IPS-15b (cell line): ENCODE data around the gene LAIR1.

Experiments used
- H3K27me3 ChIP-seq: one replicate; pipeline ENCODE4 v1.6.1; 2013; ENCODE audit warnings: low read length; ENCODE audit not compliant: control insufficient read depth, insufficient read depth
- H3K36me3 ChIP-seq: one replicate; pipeline ENCODE4 v1.6.1; 2013; ENCODE audit warnings: low read length; ENCODE audit not compliant: control insufficient read depth, insufficient read depth
- H3K4me1 ChIP-seq: one replicate; pipeline ENCODE4 v1.6.1; 2013; ENCODE audit warnings: mild to moderate bottlenecking, low read length; ENCODE audit not compliant: control insufficient read depth, insufficient read depth
- H3K4me3 ChIP-seq: one replicate; pipeline ENCODE4 v1.5.1; 2013; ENCODE audit warnings: low read depth, low read length
- H3K9ac ChIP-seq: one replicate; pipeline ENCODE4 v1.6.1; 2013; ENCODE audit warnings: low read depth, mild to moderate bottlenecking, low read length
- H3K9me3 ChIP-seq: one replicate; pipeline ENCODE4 v1.6.1; 2013; ENCODE audit warnings: mild to moderate bottlenecking, low read length; ENCODE audit not compliant: control insufficient read depth, insufficient read depth

Gene LAIR1

DNA sequence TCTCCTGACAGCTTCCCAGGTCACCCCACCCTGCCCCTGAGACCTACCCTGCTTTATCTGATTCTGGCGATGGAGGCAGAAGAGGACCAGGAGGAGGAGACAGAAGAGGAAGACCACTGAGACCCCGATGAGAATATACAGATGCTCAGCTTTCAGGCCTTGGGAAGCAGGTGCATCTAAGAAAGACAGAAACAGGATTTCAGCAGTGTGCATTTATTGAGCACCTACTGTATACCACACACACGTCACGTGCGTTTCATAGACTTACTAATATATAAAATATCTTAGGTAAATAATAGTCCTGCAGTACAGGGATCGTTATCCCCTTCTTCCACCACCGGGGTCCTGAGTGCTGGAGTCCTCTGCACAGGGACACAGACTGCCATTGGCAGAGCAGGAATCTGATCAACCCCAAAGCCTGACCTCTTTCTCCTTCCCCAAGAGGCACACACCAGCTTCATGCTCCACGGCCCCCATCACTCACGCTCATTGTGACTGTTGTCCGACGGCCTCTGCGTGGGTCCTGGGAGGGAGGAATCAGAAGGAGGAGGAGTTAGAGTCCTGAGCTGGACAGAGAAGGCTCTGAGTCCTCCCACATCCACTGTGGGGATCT, 8.2 kb downstream of the LAIR1 start:
- H3K4me3 ChIP-seq = no peak overlapping the region
- H3K36me3 ChIP-seq = no peaks in the 10 kb centered on the region
- H3K27me3 ChIP-seq = no peaks in the 10 kb centered on the region
- no peaks in the 10 kb centered on the region for H3K9me3 ChIP-seq
- H3K4me1 ChIP-seq = no peaks in the 10 kb centered on the region
- no peak overlapping the region for H3K9ac ChIP-seq

DNA sequence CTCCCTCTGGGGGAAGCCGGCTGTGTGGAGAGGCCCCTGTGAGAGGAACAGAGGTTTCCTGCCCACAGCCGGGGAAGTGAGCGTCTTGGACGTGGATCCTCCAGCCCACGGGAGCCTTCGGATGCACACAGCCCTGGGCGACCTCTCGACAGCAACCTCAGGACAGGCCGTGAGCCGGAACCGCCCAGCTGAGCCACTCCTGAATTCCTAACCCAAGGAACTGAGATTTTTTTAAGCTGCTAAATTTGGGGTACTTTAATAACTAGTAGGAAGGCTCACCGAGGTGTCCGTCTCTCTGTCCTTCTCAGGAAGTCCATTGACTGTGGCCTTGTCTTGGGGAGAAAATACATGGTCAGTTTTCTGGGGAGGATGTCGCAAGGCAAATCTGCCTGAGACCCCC, 9.1 kb downstream of the LAIR1 start:
- H3K4me1 ChIP-seq = no peaks in the 10 kb centered on the region
- H3K27me3 ChIP-seq = no peaks in the 10 kb centered on the region
- H3K4me3 ChIP-seq = no peak overlapping the region
- H3K36me3 ChIP-seq = no peaks in the 10 kb centered on the region
- no peaks in the 10 kb centered on the region for H3K9me3 ChIP-seq
- H3K9ac ChIP-seq = no peak overlapping the region

DNA sequence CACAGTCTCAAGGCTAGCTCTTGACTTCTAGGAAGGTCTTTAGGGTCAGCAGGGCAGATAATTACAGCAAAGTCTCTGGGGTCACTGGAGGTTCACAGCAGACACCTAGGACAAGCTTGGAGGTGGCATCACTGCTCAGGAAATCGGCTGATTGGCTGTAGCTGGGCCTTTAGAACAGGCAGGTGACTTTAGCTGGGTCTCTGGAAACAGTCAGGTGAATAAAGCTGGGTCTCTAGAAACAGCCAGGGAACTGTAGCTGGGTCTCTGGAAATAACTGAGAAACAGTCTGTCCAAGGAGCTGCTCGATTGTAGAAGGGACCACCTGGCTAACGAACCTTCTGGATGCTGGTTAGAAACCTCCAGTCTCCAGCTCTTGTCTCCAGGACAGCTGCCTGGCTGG, 10.0 kb downstream of the LAIR1 start:
- no peak overlapping the region for H3K4me3 ChIP-seq
- H3K36me3 ChIP-seq = no peaks in the 10 kb centered on the region
- H3K9ac ChIP-seq = no peak overlapping the region
- no peaks in the 10 kb centered on the region for H3K9me3 ChIP-seq
- H3K4me1 ChIP-seq = no peaks in the 10 kb centered on the region
- H3K27me3 ChIP-seq = no peaks in the 10 kb centered on the region

DNA sequence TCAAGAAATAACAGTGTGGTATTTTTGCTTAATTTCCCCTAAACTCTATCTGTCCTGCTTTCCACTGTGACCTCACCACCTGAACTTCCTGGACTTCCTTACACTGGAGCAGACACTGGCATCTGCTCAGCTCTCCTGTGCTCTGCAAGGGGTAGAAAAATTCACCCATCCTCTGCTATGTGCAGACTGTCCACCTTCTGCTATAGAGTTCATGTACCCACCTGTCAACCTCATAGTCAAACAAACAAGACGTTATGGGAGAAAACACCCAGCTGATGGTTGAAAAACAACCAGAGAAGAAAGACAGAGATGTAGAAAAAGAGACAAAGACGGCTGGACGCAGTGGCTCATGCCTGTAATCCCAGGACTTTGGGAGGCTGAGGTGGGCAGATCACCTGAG, 12.2 kb downstream of the LAIR1 start:
- Histone ChIP-seq H3K4me1 (no peaks in the 10 kb centered on the region), H3K36me3 (no peaks in the 10 kb centered on the region), H3K9me3 (no peaks in the 10 kb centered on the region), H3K9ac (no peak overlapping the region), H3K27me3 (peaks cover 4% of the 10 kb centered on the region), H3K4me3 (no peak overlapping the region)

DNA sequence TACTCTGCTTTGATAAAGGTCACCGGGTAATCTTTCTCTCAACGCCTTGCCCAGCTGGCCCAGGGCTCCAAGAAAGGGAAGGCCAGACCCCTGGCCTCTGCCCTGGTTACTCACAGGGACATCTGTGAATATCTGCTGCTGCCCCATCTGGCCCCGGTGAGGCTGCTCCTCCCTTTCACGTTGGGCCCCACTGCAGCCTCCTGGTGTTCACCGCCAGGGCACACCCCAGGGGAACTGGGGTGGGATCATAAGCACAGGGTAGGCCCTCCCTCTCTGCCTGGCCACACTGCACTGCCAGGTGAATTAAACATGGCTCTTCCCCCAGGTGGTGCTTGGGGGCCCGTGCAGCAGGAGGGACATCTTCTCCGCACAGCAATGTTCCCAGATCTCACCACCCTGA, 12.7 kb downstream of the LAIR1 start:
- Histone ChIP-seq H3K9me3 (no peaks in the 10 kb centered on the region), H3K9ac (no peak overlapping the region), H3K36me3 (no peaks in the 10 kb centered on the region), H3K27me3 (peaks cover 4% of the 10 kb centered on the region), H3K4me1 (no peaks in the 10 kb centered on the region), H3K4me3 (no peak overlapping the region)

DNA sequence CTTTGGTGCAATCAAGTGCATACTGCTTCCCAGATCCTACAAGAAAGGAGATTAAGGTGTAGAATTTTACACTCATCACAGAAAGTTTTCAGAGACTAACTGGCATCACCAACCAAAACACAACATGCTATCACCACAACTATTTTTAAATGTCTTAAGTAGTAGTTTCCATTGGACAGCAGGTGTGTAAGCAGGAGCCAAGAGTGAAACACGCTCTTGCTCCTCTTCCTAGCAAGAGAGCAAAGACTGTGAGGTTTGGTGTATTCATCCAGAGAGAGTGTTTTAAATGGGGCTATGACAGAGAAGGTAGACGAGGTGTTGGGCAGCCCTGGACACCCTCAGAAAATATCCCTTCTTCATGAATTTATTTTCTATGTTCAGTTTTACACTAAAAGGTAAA, 13.3 kb downstream of the LAIR1 start:
- H3K4me3 ChIP-seq = no peak overlapping the region
- H3K9ac ChIP-seq = no peak overlapping the region
- H3K9me3 ChIP-seq = no peaks in the 10 kb centered on the region
- no peaks in the 10 kb centered on the region for H3K36me3 ChIP-seq
- no peaks in the 10 kb centered on the region for H3K4me1 ChIP-seq
- H3K27me3 ChIP-seq = peaks cover 4% of the 10 kb centered on the region

DNA sequence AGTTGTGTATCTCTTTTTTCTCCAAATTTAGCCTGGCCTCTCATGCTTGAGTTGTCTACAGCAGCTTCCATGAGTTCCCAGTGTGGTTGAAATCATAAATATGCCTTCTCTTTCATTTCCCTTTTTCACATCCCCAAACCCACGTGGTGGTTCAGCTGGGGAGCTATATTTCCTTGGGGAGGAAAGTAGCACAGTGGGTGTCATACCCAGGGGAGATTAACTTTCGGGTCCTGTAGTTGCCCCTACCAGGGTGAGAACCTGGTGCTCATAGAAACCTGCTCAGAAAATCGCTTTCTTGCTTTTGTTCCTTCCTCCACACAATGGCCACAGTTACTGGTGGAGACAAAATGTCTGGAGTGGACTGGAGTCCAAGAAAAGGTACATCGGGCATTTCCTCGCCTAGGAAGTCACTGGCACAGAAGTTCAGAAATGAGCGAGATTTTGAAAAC, 18.8 kb downstream of the LAIR1 start:
- no peak overlapping the region for H3K4me3 ChIP-seq
- H3K27me3 ChIP-seq = peaks cover 4% of the 10 kb centered on the region
- no peaks in the 10 kb centered on the region for H3K36me3 ChIP-seq
- H3K9me3 ChIP-seq = no peaks in the 10 kb centered on the region
- no peak overlapping the region for H3K9ac ChIP-seq
- no peaks in the 10 kb centered on the region for H3K4me1 ChIP-seq

DNA sequence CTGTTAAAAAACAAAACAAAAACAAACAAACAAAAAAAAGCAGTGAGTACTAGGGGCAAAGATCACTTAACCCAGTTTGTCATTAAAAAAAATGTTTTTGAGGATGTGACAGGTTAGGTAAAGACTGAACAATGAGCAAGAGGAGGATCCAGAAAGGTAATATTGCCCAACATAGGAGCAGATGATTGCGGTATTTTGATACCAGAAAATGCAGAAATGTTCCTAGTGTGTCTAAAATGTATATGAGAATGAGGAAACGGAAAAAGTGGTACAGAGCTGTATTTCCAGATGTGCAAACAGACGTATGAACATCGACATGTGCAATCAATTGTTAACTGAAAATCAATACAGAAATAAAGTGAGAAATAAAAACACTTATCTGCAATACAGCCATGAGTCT, 20.9 kb downstream of the LAIR1 start:
- Histone ChIP-seq H3K27me3 (no peaks in the 10 kb centered on the region), H3K9ac (no peak overlapping the region), H3K4me1 (no peaks in the 10 kb centered on the region)

DNA sequence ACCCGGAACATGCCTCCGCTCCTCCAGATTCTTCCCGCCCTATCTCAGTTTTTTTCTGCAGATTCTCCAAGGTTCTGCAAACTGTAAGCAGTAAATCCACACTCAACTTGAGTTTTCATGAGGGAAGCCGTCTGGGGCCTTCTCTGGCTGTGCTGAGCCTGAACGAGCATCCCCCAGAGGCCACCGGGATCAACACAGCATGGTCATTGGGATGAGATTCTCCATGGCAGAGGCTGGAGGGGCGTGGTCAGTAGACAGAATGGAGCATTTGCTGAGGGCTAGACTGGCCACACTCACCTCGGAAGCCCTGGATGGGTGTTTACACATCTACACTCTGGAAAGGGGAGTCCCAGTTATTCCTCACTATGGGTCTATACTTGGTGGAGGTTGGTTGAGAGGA, 23.4 kb downstream of the LAIR1 start:
- no peak overlapping the region for H3K9ac ChIP-seq
- no peaks in the 10 kb centered on the region for H3K36me3 ChIP-seq
- H3K9me3 ChIP-seq = no peaks in the 10 kb centered on the region
- H3K4me1 ChIP-seq = peaks cover 3% of the 10 kb centered on the region
- H3K27me3 ChIP-seq = no peaks in the 10 kb centered on the region
- H3K4me3 ChIP-seq = no peak overlapping the region

More for the DNA sequence above, 20.9 kb downstream of the LAIR1 start:
- Histone ChIP-seq H3K4me3 (no peak overlapping the region), H3K9me3 (no peaks in the 10 kb centered on the region), H3K36me3 (no peaks in the 10 kb centered on the region)

DNA sequence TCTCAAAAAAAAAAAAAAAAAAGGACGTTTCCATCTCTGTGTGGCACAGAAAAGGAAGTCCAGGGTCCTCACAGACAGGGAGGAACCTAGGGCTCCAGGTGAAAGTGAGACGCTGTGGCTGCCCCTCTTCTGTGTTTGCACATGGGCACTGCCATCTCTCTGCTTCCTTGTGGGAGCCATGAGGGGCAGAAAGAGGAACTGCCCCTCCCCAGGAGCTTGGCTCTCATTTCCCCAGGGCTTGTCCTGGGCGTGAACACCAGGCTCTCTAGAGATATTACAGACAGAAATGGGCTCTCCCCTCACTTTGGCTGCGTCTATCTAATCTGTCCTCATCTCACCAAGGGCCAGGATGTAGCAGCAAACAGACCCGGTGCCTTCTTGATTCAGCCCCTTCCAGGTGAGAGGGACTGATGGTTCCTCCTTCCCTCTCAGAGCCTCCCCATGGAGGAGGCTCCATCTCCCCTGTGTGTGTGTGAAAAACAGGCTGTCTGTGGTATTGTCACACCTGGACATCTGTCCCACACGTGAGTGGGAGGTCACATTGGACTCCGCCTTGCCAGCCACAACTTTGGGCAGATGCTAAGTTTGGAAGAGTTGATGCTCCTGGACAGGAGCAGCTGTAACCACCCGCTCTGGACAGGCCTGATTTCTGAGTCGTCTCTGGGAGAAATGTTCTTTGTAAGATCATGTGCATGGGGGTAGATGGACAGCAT, 24.9 kb downstream of the LAIR1 start:
- H3K9me3 ChIP-seq = no peaks in the 10 kb centered on the region
- peaks cover 3% of the 10 kb centered on the region for H3K4me1 ChIP-seq
- no peaks in the 10 kb centered on the region for H3K27me3 ChIP-seq
- H3K4me3 ChIP-seq = no peak overlapping the region
- no peaks in the 10 kb centered on the region for H3K36me3 ChIP-seq
- H3K9ac ChIP-seq = no peak overlapping the region

DNA sequence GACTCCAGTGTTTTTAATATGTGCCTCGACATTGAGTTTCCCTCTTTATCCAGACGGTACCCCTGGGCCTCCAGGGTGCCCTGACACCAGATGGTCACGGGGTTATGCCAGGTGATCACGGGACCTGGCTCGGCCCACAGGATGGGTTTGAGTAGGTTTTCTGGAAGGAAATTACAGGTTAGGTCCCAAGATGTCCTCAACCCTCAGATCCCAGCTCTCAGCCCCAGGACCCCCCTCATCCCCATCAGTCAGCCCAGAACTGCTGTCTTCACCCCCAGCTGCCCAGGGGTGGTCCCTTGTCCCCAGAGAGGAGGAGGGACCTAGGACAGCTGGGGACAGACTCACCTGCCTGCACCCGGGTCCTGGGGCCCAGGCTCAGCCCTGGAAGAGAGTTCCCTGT, 26.2 kb downstream of the LAIR1 start:
- Histone ChIP-seq H3K27me3 (no peaks in the 10 kb centered on the region), H3K4me1 (peaks cover 3% of the 10 kb centered on the region), H3K9me3 (no peaks in the 10 kb centered on the region), H3K4me3 (no peak overlapping the region), H3K36me3 (no peaks in the 10 kb centered on the region), H3K9ac (no peak overlapping the region)

DNA sequence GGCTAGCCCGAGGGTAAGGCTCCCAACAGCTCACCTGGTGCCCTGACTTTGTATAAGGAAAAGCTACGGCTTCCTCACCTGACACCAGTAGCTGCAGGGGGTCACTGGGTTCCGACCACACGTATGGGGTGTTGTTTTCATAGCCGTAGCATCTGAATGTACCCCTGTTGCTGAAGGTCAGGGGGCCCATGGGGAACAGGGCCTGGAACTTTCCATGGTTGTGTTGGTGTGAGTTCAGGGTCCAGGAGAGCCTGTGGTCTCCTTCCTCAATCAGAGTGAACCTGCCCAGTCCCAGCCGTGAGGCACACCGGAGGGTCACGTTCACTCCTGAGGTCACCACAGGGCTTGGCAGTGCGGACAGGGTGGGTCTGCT, 26.9 kb downstream of the LAIR1 start:
- H3K9ac ChIP-seq = no peak overlapping the region
- H3K27me3 ChIP-seq = no peaks in the 10 kb centered on the region
- no peaks in the 10 kb centered on the region for H3K9me3 ChIP-seq
- H3K4me1 ChIP-seq = peaks cover 3% of the 10 kb centered on the region
- H3K4me3 ChIP-seq = no peak overlapping the region
- no peaks in the 10 kb centered on the region for H3K36me3 ChIP-seq
